Keratinocyte (primary cell): ENCODE measurements around the gene IL1RAPL2.

ENCODE experiments used
- EZH2 ChIP-seq: IDR thresholded peaks from one replicate; pipeline ENCODE4 v1.6.1; 2012; ENCODE audit warnings: inconsistent platforms, mild to moderate bottlenecking, low read length, moderate library complexity
- TF ChIP-seq, protein P1 (sequence below), 3 experiments: IDR thresholded peaks in 1 of 3; conservative IDR thresholded peaks in 1 of 3; optimal IDR thresholded peaks in 1 of 3; 2 replicates in 2 of 3; 3 replicates in 1 of 3; pipeline versions ENCODE3 to v1.5.1; 2011; ENCODE audit warnings: low read length in 3 of 3, mild to moderate bottlenecking in 3 of 3, moderate library complexity in 2 of 3, control low read depth in 1 of 3, inconsistent platforms in 1 of 3; ENCODE audit not compliant: insufficient read depth in 2 of 3; ENCODE audit errors: extremely low read depth in 1 of 3

DNA sequence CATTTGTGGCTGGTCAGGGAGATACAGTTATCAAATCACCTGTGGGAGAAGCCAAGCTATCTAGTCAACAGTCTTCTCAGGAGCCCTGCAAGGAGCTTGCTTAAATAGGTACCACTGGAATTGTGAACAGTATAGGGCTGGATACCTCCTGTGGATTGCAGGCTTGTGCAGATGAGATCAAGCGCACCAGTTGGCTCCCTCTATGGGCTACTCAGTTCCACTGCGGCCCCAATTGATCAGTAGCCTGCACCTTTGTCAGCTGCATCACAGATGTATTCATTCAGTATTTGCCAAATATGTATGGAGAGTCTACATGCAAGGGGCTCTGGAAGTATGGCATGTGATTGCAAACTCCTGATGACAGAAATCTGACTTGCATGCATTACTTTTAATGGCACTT lies 625.9 kb downstream of the IL1RAPL2 start:
- TF ChIP-seq, protein P1, sequence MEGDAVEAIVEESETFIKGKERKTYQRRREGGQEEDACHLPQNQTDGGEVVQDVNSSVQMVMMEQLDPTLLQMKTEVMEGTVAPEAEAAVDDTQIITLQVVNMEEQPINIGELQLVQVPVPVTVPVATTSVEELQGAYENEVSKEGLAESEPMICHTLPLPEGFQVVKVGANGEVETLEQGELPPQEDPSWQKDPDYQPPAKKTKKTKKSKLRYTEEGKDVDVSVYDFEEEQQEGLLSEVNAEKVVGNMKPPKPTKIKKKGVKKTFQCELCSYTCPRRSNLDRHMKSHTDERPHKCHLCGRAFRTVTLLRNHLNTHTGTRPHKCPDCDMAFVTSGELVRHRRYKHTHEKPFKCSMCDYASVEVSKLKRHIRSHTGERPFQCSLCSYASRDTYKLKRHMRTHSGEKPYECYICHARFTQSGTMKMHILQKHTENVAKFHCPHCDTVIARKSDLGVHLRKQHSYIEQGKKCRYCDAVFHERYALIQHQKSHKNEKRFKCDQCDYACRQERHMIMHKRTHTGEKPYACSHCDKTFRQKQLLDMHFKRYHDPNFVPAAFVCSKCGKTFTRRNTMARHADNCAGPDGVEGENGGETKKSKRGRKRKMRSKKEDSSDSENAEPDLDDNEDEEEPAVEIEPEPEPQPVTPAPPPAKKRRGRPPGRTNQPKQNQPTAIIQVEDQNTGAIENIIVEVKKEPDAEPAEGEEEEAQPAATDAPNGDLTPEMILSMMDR (optimal IDR thresholded peaks at IDR 0.05 in 1 of 3, IDR thresholded peaks at IDR 0.05 in 1 of 3, conservative IDR thresholded peaks at IDR 0.05 in 1 of 3; ENCODE audit: extremely low read depth in 1 of 3, insufficient read depth in 2 of 3, low read length in 3 of 3) = peak; percentile 60 to 81 (median 80)
- no peak for TF ChIP-seq EZH2
